ENCODE data around the gene AGT.

The AGT gene

GRCh38 chr1:230713915-230714764 lies at the start of gene AGT:
AGT (minus strand) TSS chr1:230714122; CDS start chr1:230710823, 3,299 bp downstream.
- DNase-seq: peak in 50 of 56 donors; percentile 23 to 92 (median 72)

- DNase-seq: no peak
Measured at GRCh38 chr1:230761443-230762167, 47.7 kb upstream of the AGT start.

- DNase-seq: no peak
Measured at GRCh38 chr1:230760360-230760827, 46.5 kb upstream of the AGT start.

GRCh38 chr1:230759369-230760065 lies 45.6 kb upstream of the AGT start:
- DNase-seq: no peak

GRCh38 chr1:230758709-230759368 lies 44.9 kb upstream of the AGT start:
- DNase-seq: no peak

- DNase-seq: no peak
Measured at GRCh38 chr1:230757856-230758708, 44.2 kb upstream of the AGT start.

GRCh38 chr1:230754796-230755195 lies 40.9 kb upstream of the AGT start:
- DNase-seq: no peak

- DNase-seq: peak in 29 of 56 donors; percentile 24 to 74 (median 44)
Measured at GRCh38 chr1:230753586-230754251, 39.8 kb upstream of the AGT start.

GRCh38 chr1:230753191-230753585 lies 39.3 kb upstream of the AGT start:
- peak in 1 of 56 donors; percentile 37 for DNase-seq

- DNase-seq: peak; percentile 32 to 91 (median 78)
Measured at GRCh38 chr1:230752407-230752806, 38.5 kb upstream of the AGT start.

GRCh38 chr1:230750986-230751625 lies 37.2 kb upstream of the AGT start:
- no peak for DNase-seq

- no peak for DNase-seq
Measured at GRCh38 chr1:230750576-230750975, 36.7 kb upstream of the AGT start.

GRCh38 chr1:230749635-230750034 lies 35.7 kb upstream of the AGT start:
- DNase-seq: no peak

GRCh38 chr1:230749150-230749549 lies 35.2 kb upstream of the AGT start:
- DNase-seq: peak in 2 of 56 donors; percentile 22 to 26

- no peak for DNase-seq
Measured at GRCh38 chr1:230747890-230748800, 34.2 kb upstream of the AGT start.

- no peak for DNase-seq
Measured at GRCh38 chr1:230747127-230747730, 33.3 kb upstream of the AGT start, which contains the start of gene CAPN9. CAPN9 (plus strand) TSS chr1:230747388; CDS start chr1:230747497, 109 bp downstream.

GRCh38 chr1:230746617-230747016 lies 32.7 kb upstream of the AGT start:
- DNase-seq: no peak
